ENCODE measurements around the gene CTBP2.

The CTBP2 gene

DNA sequence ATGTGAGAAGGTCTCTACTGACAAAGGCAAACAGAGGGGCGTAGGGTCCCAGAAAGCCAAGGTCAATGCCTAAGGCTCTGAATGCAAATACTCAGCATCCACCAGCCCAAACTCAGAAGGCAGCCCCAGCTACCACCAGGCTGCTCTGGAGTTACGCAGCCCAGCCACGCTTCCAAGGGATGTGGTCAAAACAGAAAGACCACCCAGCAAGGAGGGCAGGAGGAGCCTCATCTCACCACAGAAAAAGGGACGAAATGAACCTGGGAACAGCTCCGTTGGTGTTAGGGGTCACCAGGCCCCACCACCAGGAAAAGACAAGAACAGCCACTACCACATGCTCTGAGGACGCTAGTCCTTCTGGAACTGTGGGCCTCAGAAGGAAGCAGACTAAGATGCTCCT is 65.1 kb downstream of the CTBP2 start:
- TF ChIP-seq CTCF (IDR thresholded peaks at IDR 0.05; ENCODE audit: low read depth, low read length), result no peak
- no peak for DNase-seq
- Histone ChIP-seq H3K4me3 (ENCODE audit: low read depth, low read length) (no peak overlapping the region), H3K4me1 (peaks cover 16% of the 10 kb centered on the region), H3K27me3 (no peaks in the 10 kb centered on the region), H3K36me3 (no peaks in the 10 kb centered on the region; the same call in 1 of the 2 replicates), H3K9me3 (no peaks in the 10 kb centered on the region)

GRCh38 chr10:125094806-125095205 is 65.6 kb downstream of the CTBP2 start:
- no peak for TF ChIP-seq CTCF (IDR thresholded peaks at IDR 0.05; ENCODE audit: low read depth, low read length)
- Histone ChIP-seq H3K27me3 (no peaks in the 10 kb centered on the region), H3K4me1 (peaks cover 16% of the 10 kb centered on the region), H3K36me3 (no peaks in the 10 kb centered on the region; the same call in 1 of the 2 replicates), H3K9me3 (no peaks in the 10 kb centered on the region), H3K4me3 (ENCODE audit: low read depth, low read length) (no peak overlapping the region)
- no peak for DNase-seq

- no peak for DNase-seq
- H3K4me1 ChIP-seq, result peaks cover 16% of the 10 kb centered on the region
- no peaks in the 10 kb centered on the region for H3K27me3 ChIP-seq
- peak overlapping the region; percentile 8; the same call in 1 of the 2 replicates for H3K4me3 ChIP-seq (ENCODE audit: low read depth, low read length)
- TF ChIP-seq CTCF (IDR thresholded peaks at IDR 0.05; ENCODE audit: low read depth, low read length), result no peak
- H3K9me3 ChIP-seq, result no peaks in the 10 kb centered on the region
- no peaks in the 10 kb centered on the region; the same call in 1 of the 2 replicates for H3K36me3 ChIP-seq
Measured at GRCh38 chr10:125093974-125094705, 66.2 kb downstream of the CTBP2 start.

GRCh38 chr10:125093199-125093973 is 67.0 kb downstream of the CTBP2 start:
- Histone ChIP-seq H3K4me3 (ENCODE audit: low read depth, low read length) (peak overlapping the region; percentile 8; the same call in 1 of the 2 replicates), H3K27me3 (no peaks in the 10 kb centered on the region), H3K9me3 (no peaks in the 10 kb centered on the region), H3K4me1 (peaks cover 16% of the 10 kb centered on the region), H3K36me3 (no peaks in the 10 kb centered on the region; the same call in none of the 2 replicates)
- DNase-seq, result peak; percentile 47
- no peak for TF ChIP-seq CTCF (IDR thresholded peaks at IDR 0.05; ENCODE audit: low read depth, low read length)

- Histone ChIP-seq H3K4me1 (peaks cover 16% of the 10 kb centered on the region), H3K36me3 (peaks cover 6% of the 10 kb centered on the region), H3K9me3 (no peaks in the 10 kb centered on the region), H3K27me3 (no peaks in the 10 kb centered on the region), H3K4me3 (ENCODE audit: low read depth, low read length) (no peak overlapping the region)
- peak; percentile 19 for DNase-seq
- no peak for TF ChIP-seq CTCF (IDR thresholded peaks at IDR 0.05; ENCODE audit: low read depth, low read length)
Measured at GRCh38 chr10:125092564-125093031, 67.8 kb downstream of the CTBP2 start.
